SK-N-SH (cell line): ENCODE results near the gene TMEM120B.

Source experiments
- CHD2 ChIP-seq: fragments of 150-350 bp; IDR thresholded peaks from 2 replicates; pipeline ENCODE4 v1.6.1; 2018; ENCODE audit warnings: low read length; ENCODE audit not compliant: partially characterized antibody
- EP300 ChIP-seq, 2 experiments: IDR thresholded peaks; 2 replicates each; pipeline versions ENCODE4 v1.4.0 to v1.6.1; 2012; ENCODE audit warnings: borderline replicate concordance in 1 of 2, low read depth in 1 of 2, low read length in 1 of 2
- FOXM1 ChIP-seq: IDR thresholded peaks from 2 replicates; pipeline ENCODE4 v1.4.0; 2012; ENCODE audit warnings: low read depth, mild to moderate bottlenecking
- GABPA ChIP-seq: IDR thresholded peaks from 2 replicates; pipeline ENCODE4 v1.4.0; 2012; ENCODE audit warnings: low read depth, mild to moderate bottlenecking
- GATA2 ChIP-seq: sonication (generic); formaldehyde crosslinking; IDR thresholded peaks from 2 replicates; pipeline ENCODE4 v1.5.0; 2020; ENCODE audit warnings: mild to moderate bottlenecking, missing genetic modification reagents
- MXI1 ChIP-seq: IDR thresholded peaks from 2 replicates; pipeline ENCODE4 v1.6.1; 2012; ENCODE audit warnings: mild to moderate bottlenecking, low read depth, low read length, improper control_type of control experiment
- POLR2AphosphoS5 ChIP-seq: IDR thresholded peaks from 2 replicates; pipeline ENCODE4 v1.6.1; 2012; ENCODE audit warnings: low read depth, low read length
- RFX5 ChIP-seq: IDR thresholded peaks from 2 replicates; pipeline ENCODE4 v1.6.1; 2012; ENCODE audit warnings: mild to moderate bottlenecking, improper control_type of control experiment, low read length
- SMC3 ChIP-seq: IDR thresholded peaks from 2 replicates; pipeline ENCODE4 v1.6.1; 2012; ENCODE audit warnings: low read depth, low read length, improper control_type of control experiment
- YY1 ChIP-seq: IDR thresholded peaks from 2 replicates; pipeline ENCODE4 v1.4.0; 2012; ENCODE audit warnings: low read depth, mild to moderate bottlenecking
- TF ChIP-seq, protein P1 (sequence below): IDR thresholded peaks from 2 replicates; pipeline ENCODE4 v1.4.0; 2012; ENCODE audit warnings: low read depth
- TF ChIP-seq, protein P2 (sequence below): fragments of 200-600 bp; sonication (generic); IDR thresholded peaks from 2 replicates; pipeline ENCODE4 v1.6.1; 2017; ENCODE audit warnings: antibody characterized with exemption, mild to moderate bottlenecking, moderate library complexity
- TF ChIP-seq, protein P3 (sequence below): IDR thresholded peaks from 2 replicates; pipeline ENCODE4 v1.4.0; 2012; ENCODE audit warnings: low read depth, borderline replicate concordance

DNA sequence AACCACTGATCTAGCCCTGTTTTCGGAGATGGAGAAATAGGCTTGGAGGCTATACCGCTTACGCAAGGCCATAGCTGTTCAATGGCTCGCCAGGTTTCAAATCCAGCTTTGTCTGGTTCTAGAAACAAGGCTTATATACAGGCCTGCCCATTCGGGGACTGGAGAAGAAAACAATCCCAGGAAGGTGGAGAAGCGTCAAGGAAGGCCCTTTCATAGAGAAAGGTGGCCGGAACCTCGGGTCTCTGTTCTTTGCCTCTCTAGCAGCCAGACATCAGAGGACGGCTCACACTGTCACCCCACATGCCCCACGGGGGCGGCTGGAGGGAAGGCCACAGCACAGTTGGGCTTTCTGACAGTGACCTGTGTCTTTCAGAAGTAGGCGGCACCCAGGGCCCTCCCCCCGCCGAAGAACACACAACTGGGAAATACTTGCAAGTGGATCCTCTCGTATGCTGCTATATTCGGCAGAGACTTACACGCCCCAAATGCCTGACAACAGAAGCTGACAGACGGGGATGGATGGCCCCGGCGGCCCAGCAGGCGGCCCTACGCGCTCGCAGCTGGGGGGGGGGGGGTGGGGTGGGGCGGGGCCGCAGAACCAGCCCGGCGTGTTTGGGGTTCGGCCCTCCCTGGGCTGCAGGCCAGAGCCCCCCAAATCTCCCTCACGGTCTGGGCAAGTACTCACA lies 86.7 kb downstream of the TMEM120B start:
- TF ChIP-seq MXI1: no peak
- TF ChIP-seq RFX5: no peak
- TF ChIP-seq, protein P1, sequence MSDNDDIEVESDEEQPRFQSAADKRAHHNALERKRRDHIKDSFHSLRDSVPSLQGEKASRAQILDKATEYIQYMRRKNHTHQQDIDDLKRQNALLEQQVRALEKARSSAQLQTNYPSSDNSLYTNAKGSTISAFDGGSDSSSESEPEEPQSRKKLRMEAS: 0 out of 2 replicates have a peak, but pooled peaks have one; percentile 17
- TF ChIP-seq SMC3: no peak
- TF ChIP-seq, protein P2, sequence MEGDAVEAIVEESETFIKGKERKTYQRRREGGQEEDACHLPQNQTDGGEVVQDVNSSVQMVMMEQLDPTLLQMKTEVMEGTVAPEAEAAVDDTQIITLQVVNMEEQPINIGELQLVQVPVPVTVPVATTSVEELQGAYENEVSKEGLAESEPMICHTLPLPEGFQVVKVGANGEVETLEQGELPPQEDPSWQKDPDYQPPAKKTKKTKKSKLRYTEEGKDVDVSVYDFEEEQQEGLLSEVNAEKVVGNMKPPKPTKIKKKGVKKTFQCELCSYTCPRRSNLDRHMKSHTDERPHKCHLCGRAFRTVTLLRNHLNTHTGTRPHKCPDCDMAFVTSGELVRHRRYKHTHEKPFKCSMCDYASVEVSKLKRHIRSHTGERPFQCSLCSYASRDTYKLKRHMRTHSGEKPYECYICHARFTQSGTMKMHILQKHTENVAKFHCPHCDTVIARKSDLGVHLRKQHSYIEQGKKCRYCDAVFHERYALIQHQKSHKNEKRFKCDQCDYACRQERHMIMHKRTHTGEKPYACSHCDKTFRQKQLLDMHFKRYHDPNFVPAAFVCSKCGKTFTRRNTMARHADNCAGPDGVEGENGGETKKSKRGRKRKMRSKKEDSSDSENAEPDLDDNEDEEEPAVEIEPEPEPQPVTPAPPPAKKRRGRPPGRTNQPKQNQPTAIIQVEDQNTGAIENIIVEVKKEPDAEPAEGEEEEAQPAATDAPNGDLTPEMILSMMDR: no peak
- TF ChIP-seq YY1: no peak
- TF ChIP-seq CHD2: no peak
- no peak for TF ChIP-seq GABPA
- no peak for TF ChIP-seq EP300 (IDR thresholded peaks at IDR 0.05; ENCODE audit: borderline replicate concordance in 1 of 2, low read depth in 1 of 2, low read length in 1 of 2)
- no peak for TF ChIP-seq POLR2AphosphoS5
- TF ChIP-seq FOXM1: no peak
- no peak for TF ChIP-seq GATA2 (CRISPR knock-in tag)
- TF ChIP-seq, protein P3, sequence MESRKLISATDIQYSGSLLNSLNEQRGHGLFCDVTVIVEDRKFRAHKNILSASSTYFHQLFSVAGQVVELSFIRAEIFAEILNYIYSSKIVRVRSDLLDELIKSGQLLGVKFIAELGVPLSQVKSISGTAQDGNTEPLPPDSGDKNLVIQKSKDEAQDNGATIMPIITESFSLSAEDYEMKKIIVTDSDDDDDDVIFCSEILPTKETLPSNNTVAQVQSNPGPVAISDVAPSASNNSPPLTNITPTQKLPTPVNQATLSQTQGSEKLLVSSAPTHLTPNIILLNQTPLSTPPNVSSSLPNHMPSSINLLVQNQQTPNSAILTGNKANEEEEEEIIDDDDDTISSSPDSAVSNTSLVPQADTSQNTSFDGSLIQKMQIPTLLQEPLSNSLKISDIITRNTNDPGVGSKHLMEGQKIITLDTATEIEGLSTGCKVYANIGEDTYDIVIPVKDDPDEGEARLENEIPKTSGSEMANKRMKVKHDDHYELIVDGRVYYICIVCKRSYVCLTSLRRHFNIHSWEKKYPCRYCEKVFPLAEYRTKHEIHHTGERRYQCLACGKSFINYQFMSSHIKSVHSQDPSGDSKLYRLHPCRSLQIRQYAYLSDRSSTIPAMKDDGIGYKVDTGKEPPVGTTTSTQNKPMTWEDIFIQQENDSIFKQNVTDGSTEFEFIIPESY: no peak
